K562 (cell line): ENCODE measurements around the gene SIRT5. TPM values are rescaled to one million over a fixed set of nuclear protein-coding genes. Genes with fewer than 3 reads are reported as not detected.
A peak's percentile ranks its signal among the peaks of the same experiment; 100 is the strongest.

Experiments
- ARID4B ChIP-seq: sonication (generic); formaldehyde crosslinking; IDR thresholded peaks from 2 replicates; pipeline ENCODE4 v1.8.0; 2022; ENCODE audit warnings: mild to moderate bottlenecking, missing genetic modification reagents
- CHD2 ChIP-seq: IDR thresholded peaks from 2 replicates; pipeline ENCODE4 v1.6.1; 2011; ENCODE audit warnings: low read depth, low read length
- KLF10 ChIP-seq: fragments of 250-450 bp; sonication (Bioruptor Pico); IDR thresholded peaks from 2 replicates; pipeline ENCODE4 v1.6.1; 2021; ENCODE audit warnings: matching md5 sums
- MITF ChIP-seq: IDR thresholded peaks from 2 replicates; pipeline ENCODE4 v1.6.1; 2014; ENCODE audit warnings: antibody characterized with exemption
- NCOA4 ChIP-seq: fragments of 450-650 bp; IDR thresholded peaks from 2 replicates; pipeline ENCODE4 v1.6.1; 2018; ENCODE audit warnings: mild to moderate bottlenecking; ENCODE audit not compliant: partially characterized antibody
- PRDM10 ChIP-seq: fragments of 450-650 bp; IDR thresholded peaks from 2 replicates; pipeline ENCODE4 v1.6.1; 2018; ENCODE audit not compliant: partially characterized antibody
- PTTG1 ChIP-seq: fragments of 450-650 bp; IDR thresholded peaks from 2 replicates; pipeline ENCODE4 v1.6.1; 2016; ENCODE audit warnings: low read depth, mild to moderate bottlenecking, missing genetic modification characterization, missing compliant biosample characterization
- TAF1 ChIP-seq: IDR thresholded peaks from 2 replicates; pipeline ENCODE4 v1.6.1; 2011; ENCODE audit warnings: mild to moderate bottlenecking, low read length, moderate library complexity; ENCODE audit not compliant: insufficient read depth, control insufficient read depth, severe bottlenecking; ENCODE audit errors: extremely low read depth
- TSC22D4 ChIP-seq: fragments of 450-650 bp; IDR thresholded peaks from 2 replicates; pipeline ENCODE4 v1.6.1; 2016; ENCODE audit warnings: missing genetic modification characterization, missing biosample characterization, control low read depth
- ZNF354B ChIP-seq: fragments of 250-450 bp; sonication (Bioruptor Pico); IDR thresholded peaks from 2 replicates; pipeline ENCODE4 v1.4.0; 2020
- ZNF592 ChIP-seq: fragments of 450-650 bp; IDR thresholded peaks from 2 replicates; pipeline ENCODE4 v1.6.1; 2017; ENCODE audit warnings: antibody characterized with exemption, mild to moderate bottlenecking
- ZNF696 ChIP-seq: fragments of 250-450 bp; sonication (Bioruptor Pico); conservative IDR thresholded peaks from 2 replicates; pipeline ENCODE4 v1.4.0; 2020; ENCODE audit warnings: mild to moderate bottlenecking, moderate library complexity
- ZNF76 ChIP-seq: fragments of 250-450 bp; sonication (Bioruptor Pico); IDR thresholded peaks from 2 replicates; pipeline ENCODE4 v1.4.0; 2020; ENCODE audit warnings: mild to moderate bottlenecking, moderate library complexity, borderline replicate concordance
- polyA plus RNA-seq, 8 experiments: library from polyadenylated mRNA; depleted of rRNA in 4 of 8; stranded (reverse) in 5 of 8; unstranded in 3 of 8; fragments of >200 nt; fragmentation: Nextera tagmentation in 2 of 8; fragmentation: Illumina TruSeq in 1 of 8; extraction: Ambion mirVana in 2 of 8; extraction: Trizol in 1 of 8; gene quantifications; 2 replicates each; pipeline versions ENCODE4 v1.2.1 to v1.2.3, GENCODE V29; 2011 to 2014; ENCODE audit warnings: inconsistent platforms in 1 of 8, missing spikeins in 1 of 8
- total RNA-seq, 7 experiments: library from RNA; depleted of rRNA in 6 of 7; stranded (reverse); fragments of >200 nt in 6 of 7; fragmentation: Illumina TruSeq in 2 of 7; extraction: Trizol in 2 of 7; gene quantifications; 2 replicates each; pipeline versions ENCODE4 v1.2.1 to v1.2.3, GENCODE V29; 2011 to 2021; ENCODE audit warnings: low replicate concordance in 1 of 7

SIRT5 gene
- total and polyA plus RNA-seq, 9 of the 15 experiments (the other 6 are each of a cell fraction or from before 2014, with no cell fraction given) = 2.1 to 15.7 (median 11.4) TPM

GRCh38 chr6:13624871-13625288, 50.5 kb downstream of the SIRT5 start (continued):
- TF ChIP-seq PRDM10 (no peak), TSC22D4 (tag) (no peak), KLF10 (CRISPR knock-in tag) (no peak), ARID4B (CRISPR knock-in tag) (no peak), MITF (no peak), CHD2 (no peak), ZNF696 (CRISPR knock-in tag) (no peak), PTTG1 (tag) (no peak), TAF1 (no peak), ZNF592 (peak; percentile 41; the same call in 1 of the 2 replicates), ZNF76 (CRISPR knock-in tag) (no peak), NCOA4 (no peak), ZNF354B (CRISPR knock-in tag) (no peak)
